ENCODE measurements around the gene CELF4.
"Not testable (repeated sequence)": the region's sequence is repeated elsewhere in the genome, so short reads cannot be mapped to it uniquely, and the experiment has no call there.

Gene CELF4

GRCh38 chr18:37476611-37477295 lies 88.8 kb downstream of the CELF4 start:
- Mint-ChIP-seq H3K27ac (no peak overlapping the region), H3K9me3 (no peaks in the 10 kb centered on the region), H3K36me3 (ENCODE audit: low read depth) (no peaks in the 10 kb centered on the region), H3K4me3 (no peak overlapping the region), H3K4me1 (ENCODE audit: low read depth) (no peaks in the 10 kb centered on the region), H3K27me3 (peaks cover 17% of the 10 kb centered on the region)
- DNase-seq: no peak

DNA sequence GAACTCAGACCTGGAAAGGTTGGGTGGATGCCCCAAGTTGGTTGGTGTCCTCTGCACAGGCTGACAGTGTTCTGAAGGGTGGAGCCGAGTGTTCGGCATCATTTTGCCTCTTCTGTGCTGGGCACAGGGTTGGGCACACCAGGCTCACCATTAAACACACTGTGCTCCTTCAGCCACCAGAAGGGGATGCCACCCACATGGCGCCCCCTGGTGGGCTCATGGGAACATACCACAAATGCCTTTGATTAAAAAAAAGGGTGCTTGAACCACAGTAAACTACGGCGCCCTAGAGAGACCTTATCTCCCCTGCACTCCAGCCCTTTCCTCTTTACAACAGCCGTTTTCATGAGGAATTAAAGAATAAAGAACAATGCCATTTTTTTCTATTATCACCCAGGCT lies 89.4 kb downstream of the CELF4 start:
- Mint-ChIP-seq H3K27me3 (peaks cover 16% of the 10 kb centered on the region), H3K4me3 (no peak overlapping the region), H3K9me3 (no peaks in the 10 kb centered on the region), H3K36me3 (ENCODE audit: low read depth) (no peaks in the 10 kb centered on the region), H3K27ac (no peak overlapping the region), H3K4me1 (ENCODE audit: low read depth) (no peaks in the 10 kb centered on the region)
- DNase-seq: no peak

DNA sequence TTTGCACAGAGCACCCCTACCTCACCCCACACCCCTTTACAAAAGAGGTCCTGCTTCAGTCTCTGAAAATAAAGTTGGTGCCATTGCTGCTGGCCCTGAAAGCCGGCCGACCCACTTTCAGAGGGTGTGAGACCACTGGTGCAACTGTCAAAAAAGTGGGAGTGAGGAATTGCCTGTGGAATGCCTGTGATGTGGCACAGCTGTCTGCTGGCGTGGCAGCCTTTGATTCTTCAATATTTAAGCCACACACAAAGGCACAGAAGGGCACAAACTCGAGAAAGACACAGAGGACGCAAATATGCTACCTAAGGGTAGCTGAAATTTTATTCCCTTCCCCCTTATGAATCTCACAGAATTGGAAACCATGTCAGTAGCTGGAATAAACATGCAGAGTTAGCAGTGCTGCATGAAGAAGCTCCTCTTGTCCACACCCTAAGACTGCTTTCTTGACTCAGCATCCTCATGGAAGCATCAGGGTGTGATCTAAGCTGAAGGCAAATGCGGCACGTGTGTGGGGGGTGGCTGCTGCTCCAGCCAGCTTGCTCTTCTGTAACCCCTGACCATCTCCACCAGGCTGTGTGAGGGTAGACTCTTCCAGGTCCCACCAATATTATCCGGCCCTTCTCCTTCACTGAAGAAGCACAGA lies 92.3 kb downstream of the CELF4 start:
- DNase-seq: no peak
- Mint-ChIP-seq H3K4me3 (no peak overlapping the region), H3K4me1 (ENCODE audit: low read depth) (no peaks in the 10 kb centered on the region), H3K36me3 (ENCODE audit: low read depth) (no peaks in the 10 kb centered on the region), H3K27me3 (peaks cover 11% of the 10 kb centered on the region), H3K27ac (no peak overlapping the region), H3K9me3 (no peaks in the 10 kb centered on the region)

DNA sequence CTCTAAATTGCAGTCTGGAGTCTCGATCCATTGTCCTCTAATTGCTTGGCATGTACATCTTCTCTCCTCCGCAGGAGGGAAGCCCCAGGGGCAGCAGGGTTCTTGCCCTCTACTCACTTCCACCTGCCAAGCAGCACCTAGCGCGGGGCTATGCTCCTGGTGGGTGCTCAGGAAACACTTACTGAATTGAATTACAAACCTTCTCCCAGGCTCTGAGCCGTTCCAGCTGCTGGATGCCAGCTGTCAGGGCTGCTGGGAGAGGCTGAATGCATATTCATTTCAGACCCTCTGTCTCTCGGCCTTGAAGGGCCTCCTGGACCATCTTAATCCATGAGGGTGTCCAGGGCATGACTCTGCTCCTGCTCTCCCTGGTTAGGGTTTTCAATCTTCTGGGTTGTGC lies 94.0 kb downstream of the CELF4 start:
- no peaks in the 10 kb centered on the region for H3K9me3 Mint-ChIP-seq
- H3K27ac Mint-ChIP-seq: no peak overlapping the region
- peaks cover 4% of the 10 kb centered on the region for H3K27me3 Mint-ChIP-seq
- H3K4me3 Mint-ChIP-seq: no peak overlapping the region
- no peak for DNase-seq
- H3K4me1 Mint-ChIP-seq (ENCODE audit: low read depth): no peaks in the 10 kb centered on the region
- no peaks in the 10 kb centered on the region for H3K36me3 Mint-ChIP-seq (ENCODE audit: low read depth)

GRCh38 chr18:37470986-37471385 lies 94.6 kb downstream of the CELF4 start:
- H3K4me3 Mint-ChIP-seq: no peak overlapping the region
- H3K9me3 Mint-ChIP-seq: no peaks in the 10 kb centered on the region
- H3K4me1 Mint-ChIP-seq (ENCODE audit: low read depth): no peaks in the 10 kb centered on the region

DNA sequence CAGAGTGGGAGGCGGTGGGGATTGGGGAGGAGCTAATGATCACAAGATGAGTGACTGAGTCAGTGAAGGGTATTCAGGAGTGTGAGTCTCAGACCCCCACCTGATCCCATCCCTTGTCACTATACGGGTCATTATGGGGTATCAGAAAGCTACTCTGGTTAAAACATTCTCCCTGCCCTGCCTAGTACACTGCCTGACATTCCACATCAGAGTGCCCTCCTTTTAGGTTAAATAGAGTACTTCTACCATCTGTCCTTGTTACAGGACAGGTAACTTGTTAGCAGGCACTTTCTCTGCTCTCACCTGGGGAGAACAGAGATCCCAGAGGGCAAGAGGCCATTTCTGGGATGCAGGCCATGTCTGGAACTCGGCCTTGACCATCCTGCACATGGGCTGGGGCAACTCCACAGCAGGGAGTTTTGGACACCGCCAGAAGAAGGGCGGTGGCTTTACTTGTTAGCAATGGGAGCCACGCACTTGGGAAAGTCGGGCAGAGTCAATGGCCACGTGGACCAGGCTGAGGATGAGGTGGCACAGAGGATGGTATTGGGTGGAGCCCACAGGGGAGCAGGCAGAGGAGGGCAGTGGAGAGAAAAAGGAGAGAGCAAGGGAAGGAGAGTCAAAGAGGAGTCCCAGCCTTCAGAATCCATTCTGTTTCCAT lies 98.5 kb downstream of the CELF4 start:
- Mint-ChIP-seq H3K9me3 (no peaks in the 10 kb centered on the region), H3K27ac (no peak overlapping the region), H3K27me3 (peaks cover 6% of the 10 kb centered on the region), H3K4me1 (ENCODE audit: low read depth) (no peaks in the 10 kb centered on the region), H3K4me3 (no peak overlapping the region), H3K36me3 (ENCODE audit: low read depth) (no peaks in the 10 kb centered on the region)
- DNase-seq: no peak

More at GRCh38 chr18:37470986-37471385, 94.6 kb downstream of the CELF4 start:
- DNase-seq: no peak
- peaks cover 6% of the 10 kb centered on the region for H3K27me3 Mint-ChIP-seq
- no peak overlapping the region for H3K27ac Mint-ChIP-seq
- no peaks in the 10 kb centered on the region for H3K36me3 Mint-ChIP-seq (ENCODE audit: low read depth)

DNA sequence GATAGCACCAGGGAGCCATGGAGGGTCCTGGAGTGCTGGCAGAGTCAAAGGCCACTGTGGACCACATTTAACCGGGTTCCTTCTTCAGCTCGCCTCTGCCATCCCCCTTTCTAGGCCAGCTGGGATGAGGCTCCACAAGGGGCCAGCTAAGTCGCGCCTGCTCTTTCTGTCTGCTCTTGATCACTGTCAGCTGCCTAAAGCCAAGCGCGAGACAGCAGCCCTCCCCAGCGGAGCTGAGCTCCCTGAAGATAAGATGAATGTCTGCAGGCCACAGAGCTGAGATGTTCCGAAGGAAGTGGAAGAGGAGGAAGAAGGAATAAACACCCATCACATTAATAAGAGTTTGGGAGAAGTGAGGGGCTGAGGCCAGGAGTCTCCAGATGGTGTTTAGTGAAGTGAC lies 99.6 kb downstream of the CELF4 start:
- H3K9me3 Mint-ChIP-seq: no peaks in the 10 kb centered on the region
- no peak for DNase-seq
- no peaks in the 10 kb centered on the region for H3K4me1 Mint-ChIP-seq (ENCODE audit: low read depth)
- H3K27me3 Mint-ChIP-seq: peaks cover 3% of the 10 kb centered on the region
- no peaks in the 10 kb centered on the region for H3K36me3 Mint-ChIP-seq (ENCODE audit: low read depth)
- no peak overlapping the region for H3K27ac Mint-ChIP-seq
- H3K4me3 Mint-ChIP-seq: no peak overlapping the region

DNA sequence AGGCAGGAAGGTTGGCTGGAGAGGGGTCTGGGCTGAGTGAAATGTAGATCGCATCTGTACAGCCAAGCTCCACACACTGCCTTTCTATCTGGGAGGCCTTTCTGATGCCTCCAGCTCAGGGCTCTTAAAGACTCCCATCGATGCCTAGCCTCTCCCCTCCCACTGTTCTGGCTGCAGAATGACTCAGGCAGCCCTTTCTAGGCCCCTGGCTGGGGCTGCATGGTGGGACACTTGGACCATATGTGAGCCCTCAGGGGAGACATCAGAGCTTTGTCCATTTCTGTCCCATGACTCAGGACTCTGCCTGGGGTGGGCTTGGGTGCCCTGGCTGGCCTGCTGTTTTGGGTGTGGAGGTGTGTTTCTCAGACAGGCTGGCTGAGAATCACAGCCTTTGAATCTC lies 101.3 kb downstream of the CELF4 start:
- H3K9me3 Mint-ChIP-seq: no peaks in the 10 kb centered on the region
- DNase-seq: no peak
- H3K27ac Mint-ChIP-seq: no peak overlapping the region
- no peaks in the 10 kb centered on the region for H3K4me1 Mint-ChIP-seq (ENCODE audit: low read depth)
- no peak overlapping the region for H3K4me3 Mint-ChIP-seq
- H3K27me3 Mint-ChIP-seq: peaks cover 3% of the 10 kb centered on the region
- no peaks in the 10 kb centered on the region for H3K36me3 Mint-ChIP-seq (ENCODE audit: low read depth)

- H3K27ac Mint-ChIP-seq; H3K27me3 Mint-ChIP-seq; H3K4me1 Mint-ChIP-seq (ENCODE audit: low read depth); H3K36me3 Mint-ChIP-seq (ENCODE audit: low read depth); H3K9me3 Mint-ChIP-seq; H3K4me3 Mint-ChIP-seq; DNase-seq: not testable (repeated sequence)
Measured at GRCh38 chr18:37461329-37461728, 104.3 kb downstream of the CELF4 start.

- no peaks in the 10 kb centered on the region for H3K36me3 Mint-ChIP-seq (ENCODE audit: low read depth)
- no peak overlapping the region for H3K27ac Mint-ChIP-seq
- no peak for DNase-seq
- H3K27me3 Mint-ChIP-seq: no peaks in the 10 kb centered on the region
- H3K4me1 Mint-ChIP-seq (ENCODE audit: low read depth): no peaks in the 10 kb centered on the region
- no peak overlapping the region for H3K4me3 Mint-ChIP-seq
- H3K9me3 Mint-ChIP-seq: no peaks in the 10 kb centered on the region
Measured at GRCh38 chr18:37460604-37461003, 105.0 kb downstream of the CELF4 start.

DNA sequence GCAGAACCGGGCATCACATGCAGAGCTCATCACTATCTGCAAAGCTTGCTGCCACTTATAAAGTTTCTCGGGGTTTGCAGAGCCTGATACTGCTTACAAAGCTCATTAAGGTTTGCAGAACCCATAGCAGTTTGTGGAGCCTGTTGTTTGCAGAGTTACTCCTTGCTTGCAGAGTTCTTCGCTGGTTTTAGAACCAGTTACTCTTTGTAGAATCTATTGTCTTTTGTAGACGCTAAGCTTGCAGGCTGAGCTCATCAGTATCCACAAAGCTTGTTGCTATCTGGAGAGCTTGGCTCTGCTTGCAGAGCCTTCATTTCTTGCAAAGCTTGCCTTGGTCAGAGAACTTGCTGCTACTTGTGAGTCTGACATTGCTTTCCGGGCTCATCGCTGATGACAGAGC lies 106.9 kb downstream of the CELF4 start:
- DNase-seq: no peak
- Mint-ChIP-seq H3K27ac (no peak overlapping the region), H3K4me3 (no peak overlapping the region)

DNA sequence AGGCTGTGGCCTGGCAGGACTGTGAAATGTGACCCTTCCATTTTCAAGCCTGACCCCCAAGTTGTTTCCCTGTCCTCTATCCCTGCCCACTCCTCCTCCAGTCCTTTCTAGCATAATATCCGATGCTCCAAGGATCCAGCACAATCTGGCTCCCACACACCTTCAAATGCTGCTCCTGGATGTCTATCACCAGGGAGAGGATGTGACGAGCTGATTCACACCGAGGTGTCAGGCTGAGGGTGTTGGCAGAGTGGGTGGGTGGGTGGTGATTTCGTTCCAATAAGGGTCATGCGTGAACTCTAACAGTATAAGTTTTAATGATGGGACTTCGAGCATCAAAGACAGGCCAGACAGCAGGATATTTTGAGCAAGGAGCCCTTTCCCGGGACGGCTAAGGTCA lies 107.8 kb downstream of the CELF4 start:
- no peaks in the 10 kb centered on the region for H3K4me1 Mint-ChIP-seq (ENCODE audit: low read depth)
- H3K27me3 Mint-ChIP-seq: no peaks in the 10 kb centered on the region
- no peak for DNase-seq
- H3K9me3 Mint-ChIP-seq: no peaks in the 10 kb centered on the region
- no peaks in the 10 kb centered on the region for H3K36me3 Mint-ChIP-seq (ENCODE audit: low read depth)
- no peak overlapping the region for H3K4me3 Mint-ChIP-seq
- H3K27ac Mint-ChIP-seq: no peak overlapping the region

More for the DNA sequence above, 106.9 kb downstream of the CELF4 start:
- Mint-ChIP-seq H3K4me1 (ENCODE audit: low read depth) (no peaks in the 10 kb centered on the region), H3K9me3 (no peaks in the 10 kb centered on the region), H3K27me3 (no peaks in the 10 kb centered on the region), H3K36me3 (ENCODE audit: low read depth) (no peaks in the 10 kb centered on the region)

- DNase-seq: no peak
- no peaks in the 10 kb centered on the region for H3K36me3 Mint-ChIP-seq (ENCODE audit: low read depth)
- H3K27me3 Mint-ChIP-seq: no peaks in the 10 kb centered on the region
- H3K27ac Mint-ChIP-seq: no peak overlapping the region
- no peaks in the 10 kb centered on the region for H3K9me3 Mint-ChIP-seq
- H3K4me1 Mint-ChIP-seq (ENCODE audit: low read depth): no peaks in the 10 kb centered on the region
- no peak overlapping the region for H3K4me3 Mint-ChIP-seq
Measured at GRCh38 chr18:37457341-37457740, 108.3 kb downstream of the CELF4 start.

- no peak for DNase-seq
- Mint-ChIP-seq H3K27me3 (no peaks in the 10 kb centered on the region), H3K36me3 (ENCODE audit: low read depth) (no peaks in the 10 kb centered on the region), H3K27ac (no peak overlapping the region), H3K4me1 (ENCODE audit: low read depth) (no peaks in the 10 kb centered on the region), H3K9me3 (no peaks in the 10 kb centered on the region), H3K4me3 (no peak overlapping the region)
Measured at GRCh38 chr18:37456873-37457272, 108.7 kb downstream of the CELF4 start.

GRCh38 chr18:37456395-37456794 lies 109.2 kb downstream of the CELF4 start:
- no peaks in the 10 kb centered on the region for H3K4me1 Mint-ChIP-seq (ENCODE audit: low read depth)
- no peaks in the 10 kb centered on the region for H3K27me3 Mint-ChIP-seq
- DNase-seq: no peak
- H3K36me3 Mint-ChIP-seq (ENCODE audit: low read depth): no peaks in the 10 kb centered on the region
- no peaks in the 10 kb centered on the region for H3K9me3 Mint-ChIP-seq
- H3K27ac Mint-ChIP-seq: no peak overlapping the region
- H3K4me3 Mint-ChIP-seq: no peak overlapping the region

Data from activated T-cell treated with anti-CD3 and anti-CD28 coated beads, Interleukin-2, amount 50 U/mL, for 24 hours (primary cell).